ENCODE measurements around the gene TMEM18.

Gene TMEM18

GRCh38 chr2:629961-630360 is 47.2 kb downstream of the TMEM18 start:
- Histone ChIP-seq H3K27ac (ENCODE audit: low read length) (no peak overlapping the region), H3K4me3 (ENCODE audit: low read depth in 1 of 2, low read length in 2 of 2) (no peak overlapping the region), H3K4me1 (ENCODE audit: control insufficient read depth in 1 of 2, insufficient read depth in 2 of 2, low read length in 2 of 2) (no peaks in the 10 kb centered on the region), H3K27me3 (ENCODE audit: low read depth, low read length) (no peaks in the 10 kb centered on the region), H3K36me3 (ENCODE audit: control insufficient read depth in 1 of 2, insufficient read depth in 2 of 2, low read length in 2 of 2) (no peaks in the 10 kb centered on the region), H3K9me3 (ENCODE audit: control insufficient read depth in 1 of 2, low read length in 2 of 2) (no peaks in the 10 kb centered on the region)

- H3K27ac ChIP-seq (ENCODE audit: low read length) = no peak overlapping the region
- H3K9me3 ChIP-seq (ENCODE audit: control insufficient read depth in 1 of 2, low read length in 2 of 2) = no peaks in the 10 kb centered on the region
- H3K4me1 ChIP-seq (ENCODE audit: control insufficient read depth in 1 of 2, insufficient read depth in 2 of 2, low read length in 2 of 2) = no peaks in the 10 kb centered on the region
- no peaks in the 10 kb centered on the region for H3K36me3 ChIP-seq (ENCODE audit: control insufficient read depth in 1 of 2, insufficient read depth in 2 of 2, low read length in 2 of 2)
- no peaks in the 10 kb centered on the region for H3K27me3 ChIP-seq (ENCODE audit: low read depth, low read length)
- no peak overlapping the region for H3K4me3 ChIP-seq (ENCODE audit: low read depth in 1 of 2, low read length in 2 of 2)
Observed at GRCh38 chr2:628651-629050, 48.6 kb downstream of the TMEM18 start.

GRCh38 chr2:627926-628560 is 49.2 kb downstream of the TMEM18 start:
- Histone ChIP-seq H3K4me1 (ENCODE audit: control insufficient read depth in 1 of 2, insufficient read depth in 2 of 2, low read length in 2 of 2) (no peaks in the 10 kb centered on the region), H3K9me3 (ENCODE audit: control insufficient read depth in 1 of 2, low read length in 2 of 2) (no peaks in the 10 kb centered on the region), H3K27me3 (ENCODE audit: low read depth, low read length) (no peaks in the 10 kb centered on the region), H3K36me3 (ENCODE audit: control insufficient read depth in 1 of 2, insufficient read depth in 2 of 2, low read length in 2 of 2) (no peaks in the 10 kb centered on the region), H3K4me3 (ENCODE audit: low read depth in 1 of 2, low read length in 2 of 2) (no peak overlapping the region), H3K27ac (ENCODE audit: low read length) (no peak overlapping the region)

GRCh38 chr2:627340-627709 is 49.9 kb downstream of the TMEM18 start:
- H3K27ac ChIP-seq (ENCODE audit: low read length) = no peak overlapping the region
- no peaks in the 10 kb centered on the region for H3K36me3 ChIP-seq (ENCODE audit: control insufficient read depth in 1 of 2, insufficient read depth in 2 of 2, low read length in 2 of 2)
- no peaks in the 10 kb centered on the region for H3K4me1 ChIP-seq (ENCODE audit: control insufficient read depth in 1 of 2, insufficient read depth in 2 of 2, low read length in 2 of 2)
- no peaks in the 10 kb centered on the region for H3K9me3 ChIP-seq (ENCODE audit: control insufficient read depth in 1 of 2, low read length in 2 of 2)
- no peak overlapping the region for H3K4me3 ChIP-seq (ENCODE audit: low read depth in 1 of 2, low read length in 2 of 2)
- H3K27me3 ChIP-seq (ENCODE audit: low read depth, low read length) = no peaks in the 10 kb centered on the region

- Histone ChIP-seq H3K4me1 (ENCODE audit: control insufficient read depth in 1 of 2, insufficient read depth in 2 of 2, low read length in 2 of 2) (no peaks in the 10 kb centered on the region), H3K27ac (ENCODE audit: low read length) (no peak overlapping the region), H3K9me3 (ENCODE audit: control insufficient read depth in 1 of 2, low read length in 2 of 2) (no peaks in the 10 kb centered on the region), H3K27me3 (ENCODE audit: low read depth, low read length) (no peaks in the 10 kb centered on the region), H3K4me3 (ENCODE audit: low read depth in 1 of 2, low read length in 2 of 2) (no peak overlapping the region), H3K36me3 (ENCODE audit: control insufficient read depth in 1 of 2, insufficient read depth in 2 of 2, low read length in 2 of 2) (no peaks in the 10 kb centered on the region)
Observed at GRCh38 chr2:626491-627339, 50.5 kb downstream of the TMEM18 start.

GRCh38 chr2:625415-626333 is 51.5 kb downstream of the TMEM18 start:
- Histone ChIP-seq H3K27ac (ENCODE audit: low read length) (no peak overlapping the region), H3K4me3 (ENCODE audit: low read depth in 1 of 2, low read length in 2 of 2) (no peak overlapping the region), H3K27me3 (ENCODE audit: low read depth, low read length) (no peaks in the 10 kb centered on the region), H3K9me3 (ENCODE audit: control insufficient read depth in 1 of 2, low read length in 2 of 2) (peaks cover 0 to 2% of the 10 kb centered on the region in 2 donors), H3K36me3 (ENCODE audit: control insufficient read depth in 1 of 2, insufficient read depth in 2 of 2, low read length in 2 of 2) (no peaks in the 10 kb centered on the region), H3K4me1 (ENCODE audit: control insufficient read depth in 1 of 2, insufficient read depth in 2 of 2, low read length in 2 of 2) (no peaks in the 10 kb centered on the region)

- Histone ChIP-seq H3K27ac (ENCODE audit: low read length) (no peak overlapping the region), H3K27me3 (ENCODE audit: low read depth, low read length) (no peaks in the 10 kb centered on the region), H3K36me3 (ENCODE audit: control insufficient read depth in 1 of 2, insufficient read depth in 2 of 2, low read length in 2 of 2) (no peaks in the 10 kb centered on the region), H3K9me3 (ENCODE audit: control insufficient read depth in 1 of 2, low read length in 2 of 2) (peaks cover 0 to 6% of the 10 kb centered on the region in 2 donors), H3K4me3 (ENCODE audit: low read depth in 1 of 2, low read length in 2 of 2) (no peak overlapping the region), H3K4me1 (ENCODE audit: control insufficient read depth in 1 of 2, insufficient read depth in 2 of 2, low read length in 2 of 2) (no peaks in the 10 kb centered on the region)
Observed at GRCh38 chr2:624551-625347, 52.5 kb downstream of the TMEM18 start.

- Histone ChIP-seq H3K4me1 (ENCODE audit: control insufficient read depth in 1 of 2, insufficient read depth in 2 of 2, low read length in 2 of 2) (no peaks in the 10 kb centered on the region), H3K36me3 (ENCODE audit: control insufficient read depth in 1 of 2, insufficient read depth in 2 of 2, low read length in 2 of 2) (no peaks in the 10 kb centered on the region), H3K4me3 (ENCODE audit: low read depth in 1 of 2, low read length in 2 of 2) (no peak overlapping the region), H3K27ac (ENCODE audit: low read length) (no peak overlapping the region), H3K27me3 (ENCODE audit: low read depth, low read length) (no peaks in the 10 kb centered on the region), H3K9me3 (ENCODE audit: control insufficient read depth in 1 of 2, low read length in 2 of 2) (peaks cover 0 to 7% of the 10 kb centered on the region in 2 donors)
Observed at GRCh38 chr2:624096-624495, 53.1 kb downstream of the TMEM18 start.

- no peak overlapping the region for H3K4me3 ChIP-seq (ENCODE audit: low read depth in 1 of 2, low read length in 2 of 2)
- H3K27ac ChIP-seq (ENCODE audit: low read length) = no peak overlapping the region
- H3K27me3 ChIP-seq (ENCODE audit: low read depth, low read length) = no peaks in the 10 kb centered on the region
- no peaks in the 10 kb centered on the region for H3K4me1 ChIP-seq (ENCODE audit: control insufficient read depth in 1 of 2, insufficient read depth in 2 of 2, low read length in 2 of 2)
- no peaks in the 10 kb centered on the region for H3K36me3 ChIP-seq (ENCODE audit: control insufficient read depth in 1 of 2, insufficient read depth in 2 of 2, low read length in 2 of 2)
- peaks cover 0 to 11% of the 10 kb centered on the region in 2 donors for H3K9me3 ChIP-seq (ENCODE audit: control insufficient read depth in 1 of 2, low read length in 2 of 2)
Observed at GRCh38 chr2:623130-623922, 53.9 kb downstream of the TMEM18 start.

- H3K27me3 ChIP-seq (ENCODE audit: low read depth, low read length) = no peaks in the 10 kb centered on the region
Observed at GRCh38 chr2:622357-622756, 54.8 kb downstream of the TMEM18 start.

More at GRCh38 chr2:622357-622756, 54.8 kb downstream of the TMEM18 start:
- H3K36me3 ChIP-seq (ENCODE audit: control insufficient read depth in 1 of 2, insufficient read depth in 2 of 2, low read length in 2 of 2) = no peaks in the 10 kb centered on the region
- no peak overlapping the region for H3K27ac ChIP-seq (ENCODE audit: low read length)
- H3K9me3 ChIP-seq (ENCODE audit: control insufficient read depth in 1 of 2, low read length in 2 of 2) = peaks cover 0 to 18% of the 10 kb centered on the region in 2 donors
- no peaks in the 10 kb centered on the region for H3K4me1 ChIP-seq (ENCODE audit: control insufficient read depth in 1 of 2, insufficient read depth in 2 of 2, low read length in 2 of 2)
- H3K4me3 ChIP-seq (ENCODE audit: low read depth in 1 of 2, low read length in 2 of 2) = no peak overlapping the region
